T1000 (cell line): ENCODE results near the gene LPO.

Experiments used
- DNase-seq: peaks from one replicate; lab custom pipeline; 2025; ENCODE audit warnings: mixed read lengths; lab: John Stamatoyannopoulos, UW

LPO gene

DNA sequence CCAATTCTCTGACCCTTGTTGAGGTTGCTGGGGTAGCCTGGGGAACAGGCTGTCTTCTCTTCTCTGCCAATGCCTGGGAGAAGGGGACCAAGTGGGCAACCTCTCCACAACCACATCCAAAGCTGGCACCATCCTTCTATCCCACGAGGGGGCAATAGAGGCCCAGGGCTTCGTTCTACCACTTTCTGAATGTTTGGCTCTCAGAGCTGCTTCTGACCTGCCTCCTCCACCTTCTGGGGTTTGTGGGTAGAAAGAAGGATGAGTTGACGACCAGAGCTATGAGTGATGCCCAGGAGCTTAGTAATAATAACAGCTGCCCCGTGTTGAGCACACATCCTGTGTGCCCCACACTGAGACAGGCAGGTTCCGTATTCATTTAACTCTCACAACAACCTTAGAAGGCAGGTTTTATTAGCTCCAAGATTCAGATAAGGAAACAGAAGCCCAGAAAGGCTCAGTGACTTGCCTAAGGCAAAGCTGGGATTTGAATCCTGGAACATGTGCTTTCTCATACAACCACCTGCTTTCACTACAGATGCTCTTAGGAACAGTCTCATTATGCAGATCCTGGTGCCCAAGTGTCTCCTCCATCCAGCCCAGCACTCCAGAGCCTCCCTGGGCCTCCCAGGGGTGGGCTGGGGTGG is 79.2 kb downstream of the LPO start:
- no peak for DNase-seq

DNA sequence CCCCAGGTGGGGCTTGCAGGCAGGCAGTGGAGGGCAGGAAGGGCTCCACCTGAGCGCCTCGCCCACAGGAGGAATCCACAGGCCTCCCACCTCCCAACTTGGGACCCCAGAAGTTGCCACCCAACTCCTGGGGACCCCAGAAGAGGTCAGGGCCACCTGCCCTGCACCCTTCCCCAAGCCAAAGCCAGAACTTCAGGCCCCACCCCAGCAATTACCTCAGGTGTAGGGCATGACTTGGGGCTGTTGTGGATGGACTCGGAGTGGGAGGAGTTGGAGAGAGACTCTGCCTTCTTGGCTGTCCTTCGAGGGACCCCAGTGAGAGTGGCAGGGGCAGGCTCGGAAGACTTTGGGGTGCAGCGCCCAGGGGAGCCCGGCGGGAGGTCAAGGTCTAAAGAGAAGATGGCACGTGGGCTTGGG is 79.7 kb downstream of the LPO start:
- no peak for DNase-seq
